Activated CD4-positive, alpha-beta T cell treated with anti-CD3 and anti-CD28 coated beads for 48 hours (primary cell): ENCODE measurements around the gene KCTD1.

Source experiments
- DNase-seq: peaks from one replicate; pipeline ENCODE4 v3.0.0-alpha.2; 2020

The KCTD1 gene

GRCh38 chr18:26479681-26480079 lies 68.7 kb downstream of the KCTD1 start:
- DNase-seq: no peak

GRCh38 chr18:26479065-26479680 lies 69.2 kb downstream of the KCTD1 start:
- no peak for DNase-seq

GRCh38 chr18:26477828-26478466 lies 70.4 kb downstream of the KCTD1 start:
- DNase-seq: no peak

- DNase-seq: no peak
Measured at GRCh38 chr18:26476697-26477096, 71.7 kb downstream of the KCTD1 start.

- DNase-seq: no peak
Measured at GRCh38 chr18:26474542-26474941, 73.8 kb downstream of the KCTD1 start.

GRCh38 chr18:26473672-26474071 lies 74.7 kb downstream of the KCTD1 start:
- no peak for DNase-seq

- no peak for DNase-seq
Measured at GRCh38 chr18:26471826-26472225, 76.5 kb downstream of the KCTD1 start.

GRCh38 chr18:26471027-26471426 lies 77.3 kb downstream of the KCTD1 start:
- no peak for DNase-seq

- DNase-seq: no peak
Measured at GRCh38 chr18:26470011-26470637, 78.2 kb downstream of the KCTD1 start.

GRCh38 chr18:26468931-26469340 lies 79.4 kb downstream of the KCTD1 start:
- DNase-seq: peak; percentile 20

GRCh38 chr18:26466026-26466425 lies 82.3 kb downstream of the KCTD1 start:
- DNase-seq: no peak

GRCh38 chr18:26465431-26465830 lies 82.9 kb downstream of the KCTD1 start:
- no peak for DNase-seq

- DNase-seq: no peak
Measured at GRCh38 chr18:26464128-26465011, 84.0 kb downstream of the KCTD1 start.

- no peak for DNase-seq
Measured at GRCh38 chr18:26462355-26462754, 86.0 kb downstream of the KCTD1 start.

GRCh38 chr18:26461405-26461804 lies 86.9 kb downstream of the KCTD1 start:
- no peak for DNase-seq

GRCh38 chr18:26460449-26461091 lies 87.8 kb downstream of the KCTD1 start:
- no peak for DNase-seq

- DNase-seq: no peak
Measured at GRCh38 chr18:26459884-26460283, 88.5 kb downstream of the KCTD1 start.

- no peak for DNase-seq
Measured at GRCh38 chr18:26459340-26459739, 89.0 kb downstream of the KCTD1 start.

GRCh38 chr18:26458526-26459232 lies 89.7 kb downstream of the KCTD1 start:
- peak; percentile 25 for DNase-seq

GRCh38 chr18:26457611-26458353 lies 90.6 kb downstream of the KCTD1 start:
- no peak for DNase-seq

GRCh38 chr18:26457195-26457594 lies 91.2 kb downstream of the KCTD1 start:
- DNase-seq: no peak
